H1 (cell line): ENCODE measurements around the gene CHST1. TPM values are rescaled to one million over a fixed set of nuclear protein-coding genes. Genes with fewer than 3 reads are reported as not detected.

Source experiments
- CTCF ChIA-PET: fragments of 300-600 bp; sonication (Branson Sonifier 250); formaldehyde crosslinking; loops from one replicate; lab custom pipeline; 2021; ENCODE audit not compliant: partially characterized antibody; lab: Charles Lee
- POLR2A ChIA-PET: fragments of 300-600 bp; sonication (Branson Sonifier 250); formaldehyde crosslinking; loops from one replicate; lab custom pipeline; 2021; ENCODE audit warnings: inconsistent platforms; ENCODE audit not compliant: partially characterized antibody; lab: Charles Lee
- DNase-seq, 2 experiments: peaks; one replicate each; pipeline versions ENCODE4 v3.0.0 to v3.0.0-alpha.2; 2010 to 2022; ENCODE audit warnings: low spot score in 2 of 2, low read depth in 1 of 2, mixed read lengths in 1 of 2
- FAIRE-seq: peaks from 2 replicates; lab custom pipeline; 2011; peaks lifted over from hg19 to GRCh38; lab: Jason Lieb, UNC
- H2AFZ ChIP-seq: 2 replicates; pipeline ENCODE4 v1.8.1; 2012; ENCODE audit warnings: low read length, inconsistent platforms
- H2AK5ac ChIP-seq: 2 replicates; pipeline ENCODE4 v1.6.1; 2013; ENCODE audit warnings: low read depth, low read length
- H2BK120ac ChIP-seq: replicated peaks from 2 replicates; pipeline ENCODE3; 2013; ENCODE audit warnings: low read depth, low read length, inconsistent platforms
- H2BK12ac ChIP-seq: 2 replicates; pipeline ENCODE4 v1.6.1; 2013; ENCODE audit warnings: low read depth, low read length
- H2BK15ac ChIP-seq: 2 replicates; pipeline ENCODE4 v1.6.1; 2013; ENCODE audit warnings: low read length
- H2BK20ac ChIP-seq: 2 replicates; pipeline ENCODE4 v1.6.1; 2013; ENCODE audit warnings: low read length
- H2BK5ac ChIP-seq: 2 replicates; pipeline ENCODE4 v1.6.1; 2013; ENCODE audit warnings: low read depth, low read length
- H3K14ac ChIP-seq: 2 replicates; pipeline ENCODE4 v1.6.1; 2013; ENCODE audit warnings: inconsistent platforms; ENCODE audit not compliant: insufficient read length
- H3K18ac ChIP-seq: 2 replicates; pipeline ENCODE4 v1.6.1; 2013; ENCODE audit warnings: low read length; ENCODE audit errors: extremely low read depth
- H3K23ac ChIP-seq: 2 replicates; pipeline ENCODE4 v1.6.1; 2013; ENCODE audit warnings: inconsistent platforms; ENCODE audit not compliant: insufficient read length
- H3K23me2 ChIP-seq: 2 replicates; pipeline ENCODE4 v1.6.1; 2013; ENCODE audit warnings: low read depth, low read length
- H3K27ac ChIP-seq: 2 replicates; pipeline ENCODE4 v1.6.1; 2011; ENCODE audit warnings: low read depth, low read length, inconsistent platforms
- H3K27me3 ChIP-seq, 4 experiments: replicated peaks in 1 of 4; 1 replicate in 1 of 4; 2 replicates in 3 of 4; pipeline versions ENCODE4 v1.6.1 to v1.8.1; 2011 to 2013; ENCODE audit warnings: low read length in 3 of 4, mild to moderate bottlenecking in 3 of 4, inconsistent platforms in 2 of 4, mixed read lengths in 2 of 4, moderate library complexity in 1 of 4; ENCODE audit not compliant: control insufficient read depth in 3 of 4, insufficient read depth in 3 of 4; ENCODE audit errors: extremely low read depth in 1 of 4
- H3K36me3 ChIP-seq, 4 experiments: 2 replicates each; pipeline versions ENCODE4 v1.6.1 to v1.8.1; 2011 to 2013; ENCODE audit warnings: mild to moderate bottlenecking in 4 of 4, low read length in 3 of 4, moderate library complexity in 2 of 4, control low read depth in 1 of 4, inconsistent platforms in 1 of 4; ENCODE audit not compliant: insufficient read depth in 4 of 4, control insufficient read depth in 2 of 4
- H3K4ac ChIP-seq: replicated peaks from 2 replicates; pipeline ENCODE3; 2013; ENCODE audit warnings: low read length, low read depth, mixed read lengths, inconsistent platforms; ENCODE audit not compliant: insufficient read length
- H3K4me1 ChIP-seq, 4 experiments: replicated peaks in 1 of 4; 1 replicate in 1 of 4; 2 replicates in 3 of 4; pipeline versions ENCODE4 v1.6.1 to v1.8.1; 2011 to 2013; ENCODE audit warnings: low read length in 3 of 4, inconsistent platforms in 2 of 4, mixed read lengths in 1 of 4; ENCODE audit not compliant: insufficient read depth in 4 of 4, control insufficient read depth in 3 of 4
- H3K4me2 ChIP-seq, 2 experiments: 2 replicates each; pipeline versions ENCODE4 v1.6.1 to v1.8.1; 2011 to 2013; ENCODE audit warnings: low read depth in 2 of 2, low read length in 2 of 2, control low read depth in 1 of 2, inconsistent platforms in 1 of 2, mild to moderate bottlenecking in 1 of 2; ENCODE audit not compliant: insufficient read depth in 1 of 2
- H3K4me3 ChIP-seq, 4 experiments: fragments of 200-600, 300-600 bp in 1 of 4; sonication (generic), shearing (Covaris generic), sonication (Bioruptor Twin) in 1 of 4; 2 replicates each; pipeline versions ENCODE4 v1.5.1 to v1.8.1; 2011 to 2016; ENCODE audit warnings: low read length in 4 of 4, low read depth in 3 of 4, control low read depth in 2 of 4, inconsistent platforms in 2 of 4, mild to moderate bottlenecking in 2 of 4, mixed read lengths in 1 of 4, moderate library complexity in 1 of 4; ENCODE audit not compliant: insufficient read depth in 2 of 4; ENCODE audit errors: extremely low read depth in 1 of 4
- H3K56ac ChIP-seq: replicated peaks from 2 replicates; pipeline ENCODE3; 2013; ENCODE audit warnings: low read depth, mild to moderate bottlenecking, mixed read lengths, low read length, inconsistent platforms; ENCODE audit not compliant: insufficient read length
- H3K79me1 ChIP-seq: 2 replicates; pipeline ENCODE4 v1.6.1; 2013; ENCODE audit warnings: low read depth, low read length, control low read depth
- H3K79me2 ChIP-seq, 2 experiments: 2 replicates each; pipeline versions ENCODE4 v1.6.1 to v1.8.1; 2012 to 2013; ENCODE audit warnings: low read length in 2 of 2, mild to moderate bottlenecking in 2 of 2, inconsistent platforms in 1 of 2; ENCODE audit not compliant: insufficient read depth in 2 of 2, control insufficient read depth in 1 of 2
- H3K9ac ChIP-seq, 4 experiments: replicated peaks in 1 of 4; 1 replicate in 1 of 4; 2 replicates in 3 of 4; pipeline versions ENCODE4 v1.6.1 to v1.8.1; 2011 to 2013; ENCODE audit warnings: low read depth in 3 of 4, low read length in 3 of 4, control low read depth in 2 of 4, mild to moderate bottlenecking in 2 of 4, moderate library complexity in 2 of 4, inconsistent platforms in 1 of 4; ENCODE audit errors: extremely low read depth in 1 of 4
- H3K9me3 ChIP-seq, 2 experiments: 2 replicates each; pipeline versions ENCODE4 v1.6.1 to v1.8.1; 2012 to 2013; ENCODE audit warnings: mild to moderate bottlenecking in 2 of 2, moderate library complexity in 2 of 2, control low read depth in 1 of 2, inconsistent platforms in 1 of 2, low read depth in 1 of 2, low read length in 1 of 2, mixed read lengths in 1 of 2; ENCODE audit not compliant: insufficient read depth in 2 of 2
- H4K20me1 ChIP-seq, 2 experiments: replicated peaks in 1 of 2; 2 replicates each; pipeline versions ENCODE3 to v1.8.1; 2011 to 2013; ENCODE audit warnings: inconsistent platforms in 2 of 2, low read length in 2 of 2, mild to moderate bottlenecking in 1 of 2; ENCODE audit not compliant: insufficient read depth in 2 of 2, control insufficient read depth in 1 of 2
- H4K5ac ChIP-seq: 2 replicates; pipeline ENCODE4 v1.6.1; 2013; ENCODE audit warnings: low read length, low read depth, mixed read lengths, inconsistent platforms; ENCODE audit not compliant: insufficient read length
- H4K8ac ChIP-seq: 2 replicates; pipeline ENCODE4 v1.8.0; 2013; ENCODE audit warnings: mild to moderate bottlenecking, moderate library complexity, low read length, inconsistent platforms; ENCODE audit not compliant: insufficient read depth; ENCODE audit errors: extremely low read depth
- H4K91ac ChIP-seq: replicated peaks from 2 replicates; pipeline ENCODE3; 2013; ENCODE audit warnings: low read length, mixed read lengths, inconsistent platforms; ENCODE audit not compliant: insufficient read length
- KDM5A ChIP-seq: fragments of 200-600 bp; IDR thresholded peaks from 2 replicates; pipeline ENCODE4 v1.7.1; 2012; ENCODE audit warnings: mild to moderate bottlenecking, low read length, inconsistent platforms, mixed read lengths
- POU5F1 ChIP-seq: IDR thresholded peaks from 2 replicates; pipeline ENCODE4 v1.6.1; 2011; ENCODE audit warnings: low read depth, mild to moderate bottlenecking, low read length, moderate library complexity
- TAF1 ChIP-seq: IDR thresholded peaks from 2 replicates; pipeline ENCODE4 v1.6.1; 2011; ENCODE audit warnings: mild to moderate bottlenecking, low read depth, low read length
- TBP ChIP-seq: IDR thresholded peaks from 2 replicates; pipeline ENCODE4 v1.6.1; 2011; ENCODE audit warnings: low read depth, low read length, improper control_type of control experiment
- YY1 ChIP-seq: IDR thresholded peaks from 2 replicates; pipeline ENCODE4 v1.6.1; 2011; ENCODE audit warnings: low read depth, mild to moderate bottlenecking, low read length
- ZNF274 ChIP-seq: IDR thresholded peaks from 2 replicates; pipeline ENCODE4 v1.7.0; 2012; ENCODE audit warnings: low read length, borderline replicate concordance; ENCODE audit errors: extremely low read depth
- WGBS, 2 experiments: shearing (Covaris generic) in 1 of 2; methylation state at CpG; one replicate each; pipeline versions ENCODE4 v1.1.6 to v1.1.7; 2013 to 2015; ENCODE audit warnings: low lambda C conversion rate in 2 of 2, mixed read lengths in 2 of 2, inconsistent platforms in 1 of 2, low coverage in 1 of 2, missing lambda C conversion rate in 1 of 2; ENCODE audit not compliant: insufficient replicate concordance in 2 of 2, insufficient coverage in 1 of 2, insufficient read length in 1 of 2; ENCODE audit errors: extremely low coverage in 1 of 2, missing lambda C conversion rate in 1 of 2; 5-methylcytosine and 5-hydroxymethylcytosine counted together
- polyA plus RNA-seq, 7 experiments: library from polyadenylated mRNA; depleted of rRNA in 3 of 7; stranded (reverse) in 5 of 7; unstranded in 2 of 7; fragments of >200 nt in 5 of 7; fragments of 200-250 nt in 2 of 7; gene quantifications; 1 replicate in 5 of 7; 2 replicates in 1 of 7; 4 replicates in 1 of 7; pipeline versions ENCODE4 v1.2.1 to v1.2.3, GENCODE V29; 2011 to 2013; ENCODE audit warnings: missing spikeins in 2 of 7, mixed read lengths in 2 of 7
- total RNA-seq: library from RNA; stranded (reverse); fragmentation: NEBNext Ultra II Directional; extraction: Animal tissue kit (Norgen Biotek cat#: 25700); gene quantifications from 2 replicates; pipeline ENCODE4 v1.2.1, GENCODE V29; 2021

The CHST1 gene
- total and polyA plus RNA-seq, 2 of the 8 experiments (the other 6 are each of a cell fraction or from before 2014, with no cell fraction given) = 1.6 to 3.8 TPM

DNA sequence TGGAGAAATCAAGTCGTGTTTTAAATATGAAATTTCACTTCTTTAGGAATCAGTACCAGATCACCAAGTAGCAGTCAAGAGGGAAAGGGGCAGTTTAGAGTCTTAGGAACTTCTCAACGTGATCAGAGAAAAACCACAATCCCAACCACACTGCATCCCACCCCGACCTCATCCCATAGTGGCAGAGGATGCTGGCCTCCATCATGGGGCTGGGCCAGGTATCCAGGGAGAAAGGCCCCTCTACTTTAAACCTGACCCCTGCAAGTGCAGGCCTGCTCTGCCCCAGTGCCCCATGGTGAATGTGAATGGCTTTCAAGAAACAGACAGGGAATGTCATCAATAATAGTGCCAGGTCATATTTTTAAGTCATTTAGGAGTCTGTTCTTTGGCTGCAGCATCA, 12.1 kb downstream of the CHST1 start:
- no peak overlapping the region for H4K8ac ChIP-seq
- no peak overlapping the region for H3K4me2 ChIP-seq
- H3K23ac ChIP-seq = no peak overlapping the region
- no peak overlapping the region for H2BK15ac ChIP-seq
- H3K4me3 ChIP-seq = no peak overlapping the region
- H3K27me3 ChIP-seq = no peaks in the 10 kb centered on the region; a peak in 1 of 7 replicates
- H3K56ac ChIP-seq = no peak overlapping the region
- H4K20me1 ChIP-seq = no peaks in the 10 kb centered on the region
- H3K14ac ChIP-seq = no peak overlapping the region
- H3K79me1 ChIP-seq = no peaks in the 10 kb centered on the region
- no peak overlapping the region for H3K27ac ChIP-seq
- H4K5ac ChIP-seq = no peak overlapping the region
- CTCF ChIA-PET = interaction anchor here (1.0 to 7.8 kb wide), 6 partner anchors 8 to 281 kb away, joined by 3 to 48 read pairs (median 23); no protein-coding TSS in a partner anchor
- no peak overlapping the region for H2BK5ac ChIP-seq
- no peaks in the 10 kb centered on the region for H3K79me2 ChIP-seq
- no peak overlapping the region for H2BK120ac ChIP-seq
- TF ChIP-seq KDM5A (no peak), ZNF274 (no peak), POU5F1 (no peak), TBP (no peak), YY1 (no peak), TAF1 (no peak)
- POLR2A ChIA-PET = no interaction called here
- H2AFZ ChIP-seq = no peak overlapping the region
- no peak overlapping the region for H2BK12ac ChIP-seq
- 76% methylated on average over 3 of the region's 3 CpGs; no CpG with 5 or more reads in 1 of the 2 experiments for WGBS, 2 experiments
- FAIRE-seq (no peak), DNase-seq (peak in 1 of 2 experiments; percentile 7)
- no peaks in the 10 kb centered on the region for H3K36me3 ChIP-seq
- H3K9ac ChIP-seq = no peak overlapping the region
- H3K4me1 ChIP-seq = peaks cover under 1 to 11% (median 4%) of the 10 kb centered on the region in 4 experiments; a peak in 6 of 7 replicates
- H4K91ac ChIP-seq = no peak overlapping the region
- no peaks in the 10 kb centered on the region for H3K23me2 ChIP-seq
- H2AK5ac ChIP-seq = no peak overlapping the region
- H3K9me3 ChIP-seq = no peaks in the 10 kb centered on the region
- H3K4ac ChIP-seq = no peak overlapping the region
- no peak overlapping the region for H3K18ac ChIP-seq
- H2BK20ac ChIP-seq = no peak overlapping the region
